Measurements from ENCODE around the gene PNMA6A. TPM values are rescaled to one million over a fixed set of nuclear protein-coding genes. Genes with fewer than 3 reads are reported as not detected.
"Not testable (repeated sequence)": the region's sequence is repeated elsewhere in the genome, so short reads cannot be mapped to it uniquely, and the experiment has no call there.

Gene PNMA6A
- polyA plus RNA-seq (ENCODE audit: insufficient read length in 3 of 3): 1 to 10 TPM; 7.0 to 9.9 (median 7.8) TPM

- DNase-seq (ENCODE audit: low read depth in 3 of 3, low spot score in 2 of 3): not testable (repeated sequence)
Observed at GRCh38 chrX:153071909-153072583, at the start of gene PNMA6A. Gene PNMA6A (plus strand): TSS chrX:153072454. CDS start chrX:153073063, 609 bp downstream.

DNA sequence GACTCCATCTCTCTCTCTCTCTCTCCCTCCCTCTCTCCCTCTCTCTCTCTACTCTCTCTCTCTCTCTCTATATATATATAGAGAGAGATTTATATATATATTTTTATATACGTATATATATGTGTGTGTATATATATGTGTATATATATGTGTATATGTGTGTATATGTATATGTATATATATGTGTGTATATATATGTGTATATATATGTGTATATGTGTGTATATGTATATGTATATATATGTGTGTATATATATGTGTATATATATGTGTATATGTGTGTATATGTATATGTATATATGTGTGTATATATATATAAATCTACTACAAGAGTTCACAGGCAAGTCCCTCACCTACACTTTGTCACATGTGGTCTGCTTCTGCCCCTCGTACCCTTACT lies 45.8 kb upstream of the PNMA6A start:
- DNase-seq (ENCODE audit: low read depth in 3 of 3, low spot score in 2 of 3): not testable (repeated sequence)

DNA sequence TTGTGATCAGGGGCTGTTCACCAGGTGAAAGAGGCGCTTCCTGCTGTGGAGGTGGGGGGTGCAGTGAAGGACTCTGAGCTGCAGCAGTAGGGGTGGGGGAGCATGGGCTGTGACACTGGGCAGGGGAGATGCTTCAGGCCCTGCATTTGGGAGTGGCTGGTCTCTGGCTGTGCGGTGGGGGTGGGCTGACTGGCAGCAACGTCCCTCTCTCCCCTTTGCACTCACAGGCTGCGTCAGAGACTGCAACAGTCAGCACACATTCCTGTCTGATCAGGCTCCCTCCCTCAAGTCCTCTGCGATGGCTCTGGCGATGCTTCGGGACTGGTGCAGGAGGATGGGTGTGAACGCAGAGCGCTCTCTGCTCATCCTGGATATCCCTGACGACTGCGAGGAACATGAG lies 43.8 kb upstream of the PNMA6A start:
- DNase-seq (ENCODE audit: low read depth in 3 of 3, low spot score in 2 of 3): not testable (repeated sequence)

- no peak for DNase-seq (ENCODE audit: low read depth in 3 of 3, low spot score in 2 of 3)
Observed at GRCh38 chrX:153029162-153029561, 43.1 kb upstream of the PNMA6A start.

GRCh38 chrX:153029875-153030274 lies 42.4 kb upstream of the PNMA6A start:
- DNase-seq (ENCODE audit: low read depth in 3 of 3, low spot score in 2 of 3): no peak

DNA sequence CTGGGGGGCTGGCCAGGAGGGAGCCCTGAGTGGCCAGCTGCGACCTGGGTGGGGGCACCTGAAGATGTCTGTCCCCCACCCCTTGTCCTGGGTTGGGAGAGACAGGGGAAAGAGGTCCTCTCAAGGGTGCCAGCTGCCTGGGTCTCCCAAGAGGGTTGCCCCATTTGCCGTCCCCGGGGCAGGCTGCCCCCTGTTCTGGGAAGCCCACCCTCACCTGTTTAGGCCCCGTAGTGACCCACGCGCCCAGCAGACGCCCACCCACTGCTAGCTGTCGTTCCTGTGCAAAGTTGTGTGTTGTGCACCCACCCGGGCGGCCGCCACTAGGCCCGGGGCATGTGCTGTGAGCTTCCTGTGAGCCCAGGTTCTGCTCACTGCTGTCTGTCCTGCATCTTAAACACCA lies 41.5 kb upstream of the PNMA6A start:
- DNase-seq (ENCODE audit: low read depth in 3 of 3, low spot score in 2 of 3): no peak

DNA sequence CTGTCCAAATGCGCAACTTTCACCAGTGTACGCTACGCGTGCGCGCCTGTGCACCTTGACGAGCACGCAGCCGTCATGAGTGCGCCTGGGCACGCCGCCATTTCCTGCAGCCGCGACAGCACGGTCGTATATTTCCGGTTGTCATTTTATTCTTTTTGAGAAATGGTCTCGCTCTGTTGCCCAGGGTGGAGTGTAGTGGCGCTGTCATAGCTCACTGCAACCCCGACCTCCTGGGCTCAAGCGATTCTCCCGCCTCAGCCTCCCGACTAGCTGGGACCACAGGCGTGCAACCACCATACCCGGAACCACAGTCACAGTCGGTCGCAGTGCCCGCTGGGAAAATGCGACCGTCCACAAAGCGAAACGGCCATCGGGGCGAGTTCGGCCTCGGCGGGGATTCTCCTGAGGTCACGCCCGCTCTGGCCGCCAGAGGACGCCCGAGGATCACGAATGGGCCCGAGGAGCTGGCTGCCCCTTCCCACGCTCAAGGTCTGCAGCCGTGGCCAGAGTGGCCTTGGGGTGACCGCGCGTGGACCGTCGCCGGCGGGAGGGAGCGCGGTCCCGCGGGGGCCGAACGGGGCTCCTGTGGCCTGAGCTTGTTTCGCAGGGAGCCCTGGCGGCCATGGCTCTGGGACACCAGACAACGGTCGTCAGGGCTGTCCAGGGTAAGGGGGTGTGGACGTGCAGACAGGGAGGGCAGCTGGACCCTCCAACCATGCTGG lies 39.7 kb upstream of the PNMA6A start:
- DNase-seq (ENCODE audit: low read depth in 3 of 3, low spot score in 2 of 3): peak in 1 of 3 donors; percentile 14

DNA sequence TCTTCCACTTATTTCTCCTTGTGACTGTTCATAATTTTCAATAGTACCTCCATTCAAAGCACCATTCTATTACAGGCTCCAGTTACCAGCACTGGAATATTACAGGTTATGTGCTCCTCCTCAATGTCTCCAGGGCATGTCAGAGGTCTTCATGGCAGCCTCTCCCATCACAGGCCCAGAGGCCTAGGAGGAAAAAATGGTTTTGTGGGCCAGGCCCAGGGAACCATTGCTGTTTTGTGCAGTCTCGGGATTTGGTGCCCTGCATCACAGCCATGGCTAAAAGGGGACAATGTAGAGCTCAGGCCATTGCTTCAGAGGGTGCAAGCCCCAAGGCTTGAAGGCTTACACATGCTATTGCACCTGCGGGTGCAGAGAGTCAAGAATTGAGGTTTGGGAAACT lies 23.2 kb upstream of the PNMA6A start:
- DNase-seq (ENCODE audit: low read depth in 3 of 3, low spot score in 2 of 3): no peak

GRCh38 chrX:153052534-153052933 lies 19.7 kb upstream of the PNMA6A start:
- no peak for DNase-seq (ENCODE audit: low read depth in 3 of 3, low spot score in 2 of 3)

- DNase-seq (ENCODE audit: low read depth in 3 of 3, low spot score in 2 of 3): no peak
Observed at GRCh38 chrX:153055871-153056749, 16.1 kb upstream of the PNMA6A start, which contains the start of gene PNMA3. Gene PNMA3 (plus strand): TSS chrX:153056470. CDS start chrX:153057056, 586 bp downstream.

- DNase-seq (ENCODE audit: low read depth in 3 of 3, low spot score in 2 of 3): no peak
Observed at GRCh38 chrX:153057281-153057680, 15.0 kb upstream of the PNMA6A start.

DNA sequence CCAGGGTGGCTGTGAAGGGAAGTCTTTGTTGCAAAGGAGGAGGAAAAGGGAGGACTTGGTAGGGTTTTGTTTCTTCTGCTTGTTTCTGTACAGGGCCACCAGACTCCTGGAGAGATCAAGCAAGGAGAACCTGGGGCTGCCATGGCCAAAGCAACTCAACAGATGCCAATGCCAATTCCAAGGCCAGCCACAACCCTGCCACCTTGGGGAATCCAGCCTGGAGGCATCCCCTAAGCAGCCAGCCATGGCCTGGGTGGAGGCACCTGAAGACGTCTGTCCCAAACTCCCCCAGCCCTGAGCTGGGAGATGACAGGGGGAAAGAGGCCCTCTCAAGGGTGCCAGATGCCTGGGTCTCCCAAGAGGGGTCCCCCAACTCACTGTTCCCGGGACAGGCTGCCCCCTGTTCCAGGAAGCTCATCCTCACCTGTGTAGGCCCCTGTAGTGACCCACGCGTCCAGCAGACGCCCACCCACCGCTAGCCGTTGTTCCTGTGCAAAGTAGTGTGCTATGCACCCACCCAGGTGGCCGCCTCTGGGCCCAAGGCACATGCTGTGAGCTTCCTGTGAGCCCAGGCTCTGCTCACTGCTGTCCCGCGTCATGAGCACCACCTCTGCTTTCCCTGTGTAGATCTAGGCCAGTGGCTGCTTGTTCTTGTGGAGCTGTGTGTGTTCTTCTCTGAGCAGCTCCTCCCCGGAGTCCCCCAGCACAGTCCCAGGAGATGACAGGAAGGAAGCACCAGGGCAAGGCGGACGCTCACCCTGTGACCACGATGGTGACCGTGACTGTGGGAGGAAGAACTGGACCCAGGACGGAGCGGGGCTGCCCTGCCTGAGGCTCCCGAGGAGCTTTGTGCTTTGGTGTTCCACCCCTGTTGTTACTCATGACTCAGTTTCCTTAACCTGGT lies 12.8 kb upstream of the PNMA6A start:
- DNase-seq (ENCODE audit: low read depth in 3 of 3, low spot score in 2 of 3): no peak

- DNase-seq (ENCODE audit: low read depth in 3 of 3, low spot score in 2 of 3): no peak
Observed at GRCh38 chrX:153060095-153060445, 12.2 kb upstream of the PNMA6A start.

DNA sequence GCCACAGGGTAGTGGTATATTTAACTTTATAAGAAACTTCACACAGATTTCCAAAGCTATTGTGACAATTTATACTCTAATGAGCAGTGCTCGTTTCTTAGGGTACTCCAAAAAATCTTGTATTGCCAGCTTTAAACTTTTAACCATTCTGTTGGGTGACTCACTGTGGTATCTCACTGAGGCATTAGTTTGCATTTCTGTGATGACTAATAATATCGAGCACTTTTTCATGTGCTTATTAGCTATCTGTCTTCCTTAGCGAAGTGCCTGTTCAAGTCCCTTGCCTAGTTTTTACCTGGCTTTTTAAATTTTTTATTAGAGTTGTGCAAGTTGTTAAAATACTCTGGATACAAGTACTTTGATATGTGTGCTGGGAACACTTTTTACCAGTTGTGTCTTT lies 10.5 kb upstream of the PNMA6A start:
- no peak for DNase-seq (ENCODE audit: low read depth in 3 of 3, low spot score in 2 of 3)

DNA sequence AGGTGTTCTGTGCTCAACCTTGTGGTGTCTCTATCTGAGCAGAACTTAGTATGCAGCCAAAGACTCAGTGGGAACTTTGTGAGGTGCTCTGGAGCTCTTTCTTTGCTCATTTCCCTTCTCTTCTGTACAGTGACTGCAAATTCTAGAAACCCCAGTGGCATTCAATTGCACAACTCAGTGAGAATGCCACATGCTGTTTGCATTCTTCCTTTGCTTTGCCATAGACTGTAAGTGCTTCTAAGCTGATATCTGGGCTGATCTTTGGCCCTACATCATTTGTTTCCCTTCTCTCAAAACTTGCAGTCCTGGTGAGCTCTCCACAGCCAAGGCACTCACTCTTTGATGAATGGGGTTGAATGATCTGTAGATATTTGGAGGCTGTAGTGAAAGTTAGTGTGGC lies 8.9 kb upstream of the PNMA6A start:
- DNase-seq (ENCODE audit: low read depth in 3 of 3, low spot score in 2 of 3): no peak

DNA sequence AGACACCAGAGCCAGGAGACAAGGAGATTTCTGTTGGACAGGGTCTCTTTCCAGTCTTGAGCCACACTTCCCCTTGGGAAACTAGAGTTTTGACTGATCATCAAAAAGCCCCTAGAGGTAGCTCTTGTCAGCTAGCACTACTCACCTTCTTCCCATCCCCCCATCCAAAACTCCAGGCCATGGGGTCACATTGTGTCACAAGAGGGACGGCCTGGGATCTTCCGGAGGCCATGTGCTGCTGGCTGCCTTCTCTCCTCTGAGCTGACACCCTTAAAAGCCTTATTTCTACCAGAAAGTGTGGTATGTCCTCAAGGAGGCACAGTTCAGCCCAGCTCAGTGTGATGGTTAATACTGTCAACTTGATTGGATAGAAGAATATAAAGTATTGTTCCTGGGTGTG lies 8.2 kb upstream of the PNMA6A start:
- no peak for DNase-seq (ENCODE audit: low read depth in 3 of 3, low spot score in 2 of 3)

DNA sequence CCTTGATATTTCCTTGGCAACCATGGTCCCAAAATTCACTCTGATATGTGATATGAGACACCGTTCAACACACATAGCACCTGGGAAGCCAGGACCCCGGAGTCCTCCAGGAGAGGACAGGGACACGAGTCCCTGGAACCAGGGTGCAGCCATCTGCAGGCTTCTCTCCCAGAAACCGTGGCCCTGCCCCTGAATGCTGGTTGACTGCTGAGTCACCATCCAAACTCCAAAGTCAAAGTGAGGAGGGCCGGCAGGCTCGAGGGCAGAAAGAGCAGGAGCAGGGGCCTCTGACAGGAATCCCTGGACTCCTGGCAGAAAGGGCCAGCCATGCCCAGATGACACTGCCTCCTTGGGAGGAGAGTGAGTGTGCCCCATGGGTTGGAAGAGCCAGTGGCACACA lies 6.9 kb upstream of the PNMA6A start:
- no peak for DNase-seq (ENCODE audit: low read depth in 3 of 3, low spot score in 2 of 3)

- DNase-seq (ENCODE audit: low read depth in 3 of 3, low spot score in 2 of 3): not testable (repeated sequence)
Observed at GRCh38 chrX:153066402-153066801, 5.9 kb upstream of the PNMA6A start.

DNA sequence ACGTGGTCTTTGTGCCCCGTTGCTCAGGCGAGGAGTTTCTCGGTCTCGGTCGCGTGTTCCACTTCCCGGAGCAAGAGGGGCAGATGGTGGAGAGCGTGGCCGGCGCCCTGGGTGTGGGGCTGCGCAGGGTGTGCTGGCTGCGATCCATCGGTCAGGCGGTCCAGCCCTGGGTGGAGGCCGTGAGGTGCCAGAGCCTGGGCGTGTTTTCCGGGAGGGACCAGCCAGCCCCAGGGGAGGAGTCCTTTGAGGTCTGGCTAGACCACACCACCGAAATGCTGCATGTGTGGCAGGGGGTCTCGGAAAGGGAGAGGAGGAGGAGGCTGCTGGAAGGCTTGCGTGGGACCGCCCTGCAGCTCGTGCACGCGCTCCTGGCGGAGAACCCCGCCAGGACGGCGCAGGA lies 1.1 kb downstream of the PNMA6A start:
- DNase-seq (ENCODE audit: low read depth in 3 of 3, low spot score in 2 of 3): not testable (repeated sequence)

- no peak for DNase-seq (ENCODE audit: low read depth in 3 of 3, low spot score in 2 of 3)
Observed at GRCh38 chrX:153074262-153074899, 2.1 kb downstream of the PNMA6A start.

Measured in right renal cortex interstitium (tissue), 3 donors.